EL (cell line): ENCODE measurements around the gene ACACA.

Experiments used
- DNase-seq: peaks from one replicate; pipeline ENCODE4 v3.0.0-alpha.2; 2016

The ACACA gene

GRCh38 chr17:37340804-37341203, 65.8 kb downstream of the ACACA start:
- no peak for DNase-seq

- no peak for DNase-seq
Measured at GRCh38 chr17:37339321-37339720, 67.3 kb downstream of the ACACA start.

GRCh38 chr17:37338847-37339246, 67.8 kb downstream of the ACACA start:
- no peak for DNase-seq

DNA sequence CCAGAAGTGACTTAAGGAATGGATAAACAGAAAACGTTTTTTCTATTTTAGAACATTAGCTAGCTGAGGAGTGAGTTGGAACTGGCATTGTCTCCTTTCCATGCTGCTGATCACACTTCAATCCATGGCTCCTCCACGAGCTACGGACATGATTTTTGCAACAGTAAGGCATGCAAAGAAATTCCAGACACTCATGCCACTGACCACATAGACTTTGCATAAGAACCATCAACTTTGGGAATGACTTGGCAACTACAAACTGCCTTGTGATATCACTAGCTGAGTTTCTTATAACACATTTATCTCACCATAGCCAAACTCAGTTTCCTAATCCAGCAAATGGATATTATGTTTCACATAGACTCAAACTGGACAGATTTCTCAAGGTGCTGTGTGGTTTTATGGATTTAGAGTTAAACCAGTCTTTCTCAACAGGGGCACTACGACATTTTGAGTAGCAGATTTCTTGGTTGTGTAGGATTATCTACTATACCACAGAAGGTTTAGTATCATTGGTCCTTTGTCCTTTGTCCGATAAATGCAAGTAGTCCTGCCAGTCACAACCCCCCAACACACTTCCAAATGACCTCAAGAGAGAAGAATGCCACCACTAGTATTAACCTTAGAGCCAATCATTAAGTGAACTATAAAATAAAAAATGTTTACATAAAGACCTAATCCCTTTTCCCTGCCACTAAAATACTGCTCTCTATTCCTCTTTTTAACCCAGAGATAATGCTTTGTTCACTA, 79.1 kb downstream of the ACACA start:
- peak; percentile 73 for DNase-seq

- no peak for DNase-seq
Measured at GRCh38 chr17:37322826-37323561, 83.6 kb downstream of the ACACA start.

DNA sequence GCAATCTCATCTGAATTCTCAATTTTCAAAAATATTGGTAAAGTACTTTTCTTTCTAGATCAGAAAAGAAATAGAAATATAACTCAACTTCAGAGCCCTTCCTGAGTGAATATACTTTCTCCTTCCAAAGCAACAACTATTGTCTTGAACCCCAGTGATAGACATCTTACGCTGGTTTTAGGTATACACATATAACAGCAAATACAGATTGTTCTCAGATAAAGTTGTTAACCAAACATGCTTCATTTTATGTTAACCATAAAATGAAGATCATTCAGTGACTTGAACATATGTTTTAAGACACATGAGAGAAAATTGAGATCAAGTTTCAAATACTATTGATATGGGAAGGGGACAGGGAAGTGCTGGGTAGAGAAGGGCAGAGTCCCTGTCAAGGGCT, 84.5 kb downstream of the ACACA start:
- DNase-seq: no peak

- DNase-seq: no peak
Measured at GRCh38 chr17:37318931-37319594, 87.6 kb downstream of the ACACA start.

GRCh38 chr17:37317867-37318266, 88.8 kb downstream of the ACACA start:
- DNase-seq: no peak

DNA sequence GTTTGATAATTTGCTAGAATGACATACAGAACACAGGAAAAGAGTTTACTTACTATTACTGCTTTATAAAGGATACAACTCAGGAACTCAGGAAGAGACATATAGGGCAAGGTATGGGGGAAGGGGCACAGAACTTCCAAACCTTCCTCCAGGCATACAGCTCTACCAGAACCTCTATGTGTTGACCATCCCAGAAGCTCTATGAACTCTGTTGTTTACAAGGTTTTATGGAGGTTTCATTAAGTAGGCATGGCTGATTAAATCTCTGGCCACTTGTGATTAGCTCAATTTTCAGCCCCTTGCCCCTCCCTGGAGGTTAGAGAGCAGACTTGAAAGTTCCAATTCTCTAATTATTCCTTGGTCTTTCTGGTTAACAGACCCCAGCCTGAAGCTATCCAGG, 91.0 kb downstream of the ACACA start:
- DNase-seq: no peak

DNA sequence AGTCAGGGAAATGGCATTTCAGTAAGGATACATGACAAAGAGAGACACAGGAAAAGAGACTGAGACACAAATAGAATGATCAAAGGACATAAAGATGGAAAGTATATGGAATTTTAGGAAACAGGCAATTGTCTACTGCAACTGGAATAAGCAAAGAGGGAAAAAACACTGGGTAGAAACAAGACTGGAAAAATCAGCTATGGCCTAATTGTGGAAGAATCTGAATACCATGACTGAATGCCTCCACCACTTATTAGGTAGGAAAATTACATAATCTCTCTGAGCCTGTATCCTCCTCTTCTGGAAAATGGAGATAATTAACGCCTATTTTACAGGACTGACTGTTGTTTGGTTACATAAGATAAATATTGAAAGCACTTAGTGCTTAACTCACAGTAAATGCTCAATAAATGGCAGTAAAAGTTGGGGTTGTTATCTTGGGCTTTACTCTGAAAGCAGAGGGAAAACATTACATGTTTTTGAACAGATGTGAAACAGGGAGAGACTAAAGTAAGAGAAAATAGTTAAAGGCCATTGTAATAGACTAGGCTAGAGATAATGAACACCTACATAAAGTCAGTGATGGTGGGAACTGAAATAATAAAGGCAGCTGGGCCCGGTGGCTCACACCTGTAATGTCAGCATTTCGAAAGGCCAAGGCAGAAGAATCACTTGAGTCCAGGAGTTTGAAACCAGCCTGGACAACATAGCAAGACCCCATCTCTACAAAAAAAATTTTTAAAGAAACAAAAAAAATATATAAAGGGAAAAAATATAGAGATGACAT, 94.3 kb downstream of the ACACA start:
- no peak for DNase-seq

DNA sequence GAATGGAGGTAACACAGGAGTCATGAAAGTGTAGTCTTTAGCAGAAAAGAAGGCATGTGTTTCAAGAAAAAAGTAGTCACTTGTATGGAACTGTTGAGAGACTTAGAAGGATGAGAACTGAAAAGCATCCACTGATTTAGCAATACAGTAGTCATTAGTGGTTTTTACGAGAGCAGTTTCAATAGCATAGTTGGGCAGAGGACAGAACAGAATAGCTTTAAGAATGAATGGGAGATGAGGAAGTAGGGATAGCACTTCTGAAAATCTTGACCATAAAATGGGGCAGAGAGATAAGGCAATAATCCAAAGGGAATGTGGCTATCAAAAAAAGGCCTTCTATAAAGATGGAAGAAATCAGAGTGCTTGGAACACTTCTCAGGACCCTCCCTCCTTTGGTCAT, 95.7 kb downstream of the ACACA start:
- DNase-seq: no peak

DNA sequence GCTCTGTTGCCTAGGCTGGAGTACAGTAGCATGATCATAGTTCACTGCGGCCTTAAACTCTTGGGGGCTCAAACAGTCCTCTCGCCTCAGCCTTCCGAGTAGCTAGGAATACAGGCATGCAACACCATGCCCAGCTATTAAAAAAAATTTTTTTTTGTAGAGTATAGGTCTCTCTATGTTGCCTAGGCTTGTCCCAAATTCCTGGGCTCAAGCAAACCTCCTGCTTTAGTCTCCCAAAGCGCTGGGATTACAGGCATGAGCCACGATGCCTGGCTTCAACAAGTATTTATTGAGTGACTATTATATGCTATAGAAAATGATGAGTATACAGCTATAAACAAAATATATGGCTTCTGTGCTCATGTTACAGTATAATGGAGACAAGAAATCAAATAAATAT, 97.6 kb downstream of the ACACA start:
- DNase-seq: no peak

DNA sequence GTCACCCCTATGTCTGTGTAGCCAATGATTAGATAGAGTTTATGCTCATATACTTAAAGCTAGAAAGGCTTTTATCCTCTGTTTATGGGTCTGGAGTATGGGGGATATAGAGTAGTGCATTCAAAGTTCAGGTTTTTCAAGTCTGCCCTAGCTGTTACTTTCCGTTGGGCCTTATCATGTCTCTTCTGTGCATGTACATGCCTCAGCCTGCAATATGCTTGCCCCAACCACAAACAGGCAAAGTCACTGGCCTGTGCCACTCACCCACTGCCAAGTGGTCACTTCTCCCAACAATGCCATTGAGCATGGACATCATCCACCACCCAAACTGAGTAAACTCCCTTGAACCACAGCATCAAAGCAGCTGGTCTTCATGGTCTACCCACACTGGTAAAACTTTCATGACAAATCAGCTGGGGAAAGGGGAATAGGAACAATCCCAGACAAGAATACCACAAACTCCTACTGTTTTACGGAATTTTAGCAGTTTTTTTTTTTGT, 101.2 kb downstream of the ACACA start:
- DNase-seq: no peak

GRCh38 chr17:37301288-37301687, 105.3 kb downstream of the ACACA start:
- DNase-seq: no peak

GRCh38 chr17:37300683-37301082, 106.0 kb downstream of the ACACA start:
- no peak for DNase-seq

DNA sequence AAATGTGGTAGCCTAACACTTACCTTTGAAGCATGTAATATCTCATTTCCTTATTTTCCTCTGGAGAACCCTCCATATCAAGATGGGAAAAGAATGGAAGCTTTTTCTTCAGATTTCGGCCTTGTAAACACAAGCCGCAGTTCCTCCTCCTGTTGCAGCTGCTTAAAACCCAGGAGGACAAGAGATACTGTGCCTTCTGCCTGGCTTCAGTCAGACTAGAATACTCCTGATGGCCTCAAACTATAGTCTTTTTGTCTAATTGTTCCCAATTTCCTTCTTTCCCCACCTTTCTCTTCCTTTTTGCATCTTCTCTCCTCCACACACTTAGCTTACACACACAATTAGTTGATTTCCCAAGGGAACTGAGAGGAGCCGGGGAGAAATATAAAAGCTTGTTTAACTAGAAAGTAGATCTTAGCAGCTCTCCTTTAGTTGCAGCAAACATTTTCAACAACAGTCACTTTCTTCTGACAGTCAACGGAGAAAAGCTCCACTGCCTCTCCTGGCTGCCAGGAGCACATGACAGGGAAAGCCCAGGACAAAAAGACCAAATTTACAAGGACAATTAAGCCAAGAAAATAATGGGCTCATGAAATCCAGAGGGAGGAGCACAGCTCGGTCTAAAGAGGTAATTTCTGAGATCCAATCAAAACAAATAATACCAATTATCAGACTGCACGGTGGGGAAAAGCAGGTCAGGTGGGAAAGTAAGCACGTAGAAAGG, 107.2 kb downstream of the ACACA start:
- no peak for DNase-seq

GRCh38 chr17:37295888-37296287, 110.7 kb downstream of the ACACA start:
- no peak for DNase-seq

DNA sequence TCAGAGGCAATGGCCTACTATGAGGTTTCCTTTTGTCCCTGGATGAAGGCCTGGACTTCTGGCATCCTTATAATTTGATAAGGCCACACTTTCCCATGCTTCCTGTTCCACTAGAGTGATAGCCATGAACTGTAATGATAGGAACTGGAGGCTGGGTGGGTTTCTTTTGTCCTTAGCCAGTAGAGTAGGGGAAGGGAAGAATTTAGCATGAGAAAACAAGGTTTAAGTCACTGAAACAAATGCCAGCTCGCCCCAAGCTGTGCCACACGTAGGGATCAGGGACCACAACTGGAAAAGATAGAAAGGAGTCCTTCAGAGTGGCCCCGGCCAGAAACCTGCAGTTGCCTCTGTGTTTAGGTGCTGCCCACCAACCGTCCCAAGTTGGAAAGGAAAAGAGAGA, 111.7 kb downstream of the ACACA start:
- DNase-seq: no peak

- no peak for DNase-seq
Measured at GRCh38 chr17:37293770-37294169, 112.9 kb downstream of the ACACA start.

DNA sequence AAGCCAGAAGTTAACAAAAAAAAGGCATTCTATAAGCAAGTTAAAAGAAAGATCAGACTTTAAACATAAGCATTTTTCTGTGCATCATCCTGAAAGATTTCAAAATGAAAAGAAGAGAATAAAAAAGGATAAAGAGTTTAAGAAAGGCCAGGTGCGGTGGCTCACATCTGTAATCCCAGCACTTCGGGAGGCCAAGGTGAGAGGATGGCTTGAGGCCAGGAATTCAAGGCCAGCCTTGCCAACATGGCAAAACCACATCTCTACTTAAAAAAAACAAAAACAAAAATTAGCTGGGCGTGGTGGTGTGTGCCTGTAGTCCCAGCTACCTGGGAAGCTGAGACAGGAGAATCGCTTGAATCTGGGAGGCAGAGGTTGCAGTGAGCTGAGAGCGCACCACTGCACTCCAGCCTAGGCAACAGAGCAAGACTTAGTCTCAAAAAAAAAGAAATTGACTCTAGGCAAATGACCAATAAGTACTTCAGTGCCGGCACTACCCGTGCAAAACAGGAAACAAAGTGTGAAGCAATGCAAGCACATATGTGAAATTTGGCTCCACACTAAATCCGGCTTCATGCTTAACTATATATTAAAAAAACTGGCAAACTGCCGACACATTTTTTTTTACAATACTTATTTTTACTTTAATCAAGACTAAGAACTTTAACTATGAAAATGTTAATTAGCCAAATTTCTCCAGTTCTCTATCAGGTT, 114.1 kb downstream of the ACACA start:
- no peak for DNase-seq

GRCh38 chr17:37291351-37291750, 115.3 kb downstream of the ACACA start:
- DNase-seq: no peak

GRCh38 chr17:37286430-37286829, 120.2 kb downstream of the ACACA start:
- no peak for DNase-seq
